NCI-H128 (cell line): Measurements from ENCODE around the gene WARS2.
A peak's percentile ranks its signal among the peaks of the same experiment; 100 is the strongest.
"Not testable (repeated sequence)": the region's sequence is repeated elsewhere in the genome, so short reads cannot be mapped to it uniquely, and the experiment has no call there.

Experiments
- DNase-seq: peaks from one replicate; lab custom pipeline; 2025; ENCODE audit not compliant: unreplicated experiment; lab: John Stamatoyannopoulos, UW

WARS2 gene

GRCh38 chr1:119139857-119140176 lies 636 bp downstream of the WARS2 start:
- DNase-seq, result no peak

GRCh38 chr1:119139403-119139802 lies 1.1 kb downstream of the WARS2 start:
- no peak for DNase-seq

GRCh38 chr1:119136401-119136800 lies 4.1 kb downstream of the WARS2 start:
- no peak for DNase-seq

GRCh38 chr1:119133987-119134386 lies 6.5 kb downstream of the WARS2 start:
- no peak for DNase-seq

- no peak for DNase-seq
Observed at GRCh38 chr1:119132179-119132578, 8.3 kb downstream of the WARS2 start.

- no peak for DNase-seq
Observed at GRCh38 chr1:119125874-119126273, 14.6 kb downstream of the WARS2 start.

GRCh38 chr1:119124764-119125163 lies 15.7 kb downstream of the WARS2 start:
- no peak for DNase-seq

GRCh38 chr1:119121872-119122271 lies 18.6 kb downstream of the WARS2 start:
- DNase-seq, result not testable (repeated sequence)

GRCh38 chr1:119116725-119117124 lies 23.7 kb downstream of the WARS2 start:
- DNase-seq, result no peak

GRCh38 chr1:119115736-119116135 lies 24.7 kb downstream of the WARS2 start:
- DNase-seq, result no peak

- DNase-seq, result peak; percentile 37
Observed at GRCh38 chr1:119115311-119115710, 25.1 kb downstream of the WARS2 start.

- peak; percentile 14 for DNase-seq
Observed at GRCh38 chr1:119114786-119115185, 25.7 kb downstream of the WARS2 start.

GRCh38 chr1:119112791-119113190 lies 27.7 kb downstream of the WARS2 start:
- DNase-seq, result no peak

GRCh38 chr1:119112244-119112643 lies 28.2 kb downstream of the WARS2 start:
- no peak for DNase-seq

- DNase-seq, result no peak
Observed at GRCh38 chr1:119108988-119109387, 31.5 kb downstream of the WARS2 start.

GRCh38 chr1:119103764-119104163 lies 36.7 kb downstream of the WARS2 start:
- no peak for DNase-seq

- no peak for DNase-seq
Observed at GRCh38 chr1:119102051-119102450, 38.4 kb downstream of the WARS2 start.

GRCh38 chr1:119101563-119101962 lies 38.9 kb downstream of the WARS2 start:
- no peak for DNase-seq

GRCh38 chr1:119099775-119100174 lies 40.7 kb downstream of the WARS2 start:
- DNase-seq, result no peak

- DNase-seq, result no peak
Observed at GRCh38 chr1:119097380-119097779, 43.1 kb downstream of the WARS2 start.

GRCh38 chr1:119093721-119094120 lies 46.7 kb downstream of the WARS2 start:
- DNase-seq, result no peak

GRCh38 chr1:119091618-119092017 lies 48.8 kb downstream of the WARS2 start:
- no peak for DNase-seq

- no peak for DNase-seq
Observed at GRCh38 chr1:119090250-119090649, 50.2 kb downstream of the WARS2 start.

- no peak for DNase-seq
Observed at GRCh38 chr1:119086830-119087229, 53.6 kb downstream of the WARS2 start.
